GM12878 (cell line): ENCODE results near the gene CYTH3.

Experiments used
- EZH2 ChIP-seq: IDR thresholded peaks from 2 replicates; pipeline ENCODE4 v1.6.1; 2012; ENCODE audit warnings: low read depth, mild to moderate bottlenecking, control low read depth, inconsistent platforms, low read length, borderline replicate concordance; ENCODE audit not compliant: control insufficient read depth
- POLR2AphosphoS5 ChIP-seq: IDR thresholded peaks from 2 replicates; pipeline ENCODE4 v1.6.1; 2011; ENCODE audit warnings: mild to moderate bottlenecking, low read length, inconsistent platforms
- TF ChIP-seq, protein P1 (sequence below), 3 experiments: IDR thresholded peaks in 2 of 3; conservative IDR thresholded peaks in 1 of 3; 2 replicates each; pipeline ENCODE4 v1.5.1; 2011; ENCODE audit warnings: low read depth in 3 of 3, low read length in 3 of 3, mild to moderate bottlenecking in 3 of 3, control low read depth in 2 of 3, moderate library complexity in 2 of 3, inconsistent platforms in 1 of 3, mixed read lengths in 1 of 3; ENCODE audit not compliant: control insufficient read depth in 2 of 3, insufficient read depth in 1 of 3; ENCODE audit errors: extremely low read depth in 1 of 3

DNA sequence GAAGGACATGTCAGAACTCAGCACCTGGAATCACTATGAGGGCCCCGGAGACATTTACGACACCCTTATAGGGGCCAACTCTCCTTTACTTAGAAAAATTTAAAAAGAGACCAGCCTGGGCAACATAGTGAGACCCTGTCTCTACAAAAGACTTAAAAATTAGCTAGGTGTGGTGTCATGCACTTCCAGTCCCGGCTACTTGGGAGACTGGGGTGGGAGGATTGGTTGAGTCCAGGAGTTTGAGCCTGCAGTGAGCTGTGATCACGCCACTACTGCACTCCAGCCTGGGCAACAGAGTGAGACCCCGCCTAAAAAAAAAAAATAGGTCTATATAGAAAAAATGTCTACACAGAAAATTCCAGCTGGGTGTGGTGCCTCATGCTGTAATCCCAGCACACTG lies 7.5 kb upstream of the CYTH3 start:
- TF ChIP-seq POLR2AphosphoS5 (no peak), EZH2 (no peak)
- TF ChIP-seq, protein P1, sequence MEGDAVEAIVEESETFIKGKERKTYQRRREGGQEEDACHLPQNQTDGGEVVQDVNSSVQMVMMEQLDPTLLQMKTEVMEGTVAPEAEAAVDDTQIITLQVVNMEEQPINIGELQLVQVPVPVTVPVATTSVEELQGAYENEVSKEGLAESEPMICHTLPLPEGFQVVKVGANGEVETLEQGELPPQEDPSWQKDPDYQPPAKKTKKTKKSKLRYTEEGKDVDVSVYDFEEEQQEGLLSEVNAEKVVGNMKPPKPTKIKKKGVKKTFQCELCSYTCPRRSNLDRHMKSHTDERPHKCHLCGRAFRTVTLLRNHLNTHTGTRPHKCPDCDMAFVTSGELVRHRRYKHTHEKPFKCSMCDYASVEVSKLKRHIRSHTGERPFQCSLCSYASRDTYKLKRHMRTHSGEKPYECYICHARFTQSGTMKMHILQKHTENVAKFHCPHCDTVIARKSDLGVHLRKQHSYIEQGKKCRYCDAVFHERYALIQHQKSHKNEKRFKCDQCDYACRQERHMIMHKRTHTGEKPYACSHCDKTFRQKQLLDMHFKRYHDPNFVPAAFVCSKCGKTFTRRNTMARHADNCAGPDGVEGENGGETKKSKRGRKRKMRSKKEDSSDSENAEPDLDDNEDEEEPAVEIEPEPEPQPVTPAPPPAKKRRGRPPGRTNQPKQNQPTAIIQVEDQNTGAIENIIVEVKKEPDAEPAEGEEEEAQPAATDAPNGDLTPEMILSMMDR (IDR thresholded peaks at IDR 0.05 in 2 of 3, conservative IDR thresholded peaks at IDR 0.05 in 1 of 3; ENCODE audit: control insufficient read depth in 2 of 3, extremely low read depth in 1 of 3, insufficient read depth in 1 of 3, low read depth in 3 of 3, low read length in 3 of 3) = no peak
